NCI-H2081 treated with DMSO at 0.1 percent for 48 hours (cell line): ENCODE measurements around the gene SRGAP2B.
"Not testable (repeated sequence)": the region's sequence is repeated elsewhere in the genome, so short reads cannot be mapped to it uniquely, and the experiment has no call there.

ENCODE experiments used
- DNase-seq: peaks from one replicate; lab custom pipeline; 2025; lab: John Stamatoyannopoulos, UW

SRGAP2B gene

GRCh38 chr1:145095284-145096057 is at the start of gene SRGAP2B, which contains the start of gene FAM72D:
Gene SRGAP2B, minus strand, starts transcription at chr1:145095328. Its CDS starts 2,427 bp downstream, at chr1:145092901.
Gene FAM72D, plus strand, starts transcription at chr1:145095974. Its CDS starts 874 bp downstream, at chr1:145096848.
- not testable (repeated sequence) for DNase-seq

- DNase-seq: not testable (repeated sequence)
Observed at GRCh38 chr1:145144264-145144913, 49.3 kb upstream of the SRGAP2B start.

- not testable (repeated sequence) for DNase-seq
Observed at GRCh38 chr1:145140549-145140948, 45.4 kb upstream of the SRGAP2B start.

GRCh38 chr1:145134476-145134875 is 39.3 kb upstream of the SRGAP2B start:
- not testable (repeated sequence) for DNase-seq

- not testable (repeated sequence) for DNase-seq
Observed at GRCh38 chr1:145128697-145129469, 33.8 kb upstream of the SRGAP2B start.

GRCh38 chr1:145127144-145127543 is 32.0 kb upstream of the SRGAP2B start:
- DNase-seq: not testable (repeated sequence)

GRCh38 chr1:145125112-145125511 is 30.0 kb upstream of the SRGAP2B start:
- not testable (repeated sequence) for DNase-seq

- not testable (repeated sequence) for DNase-seq
Observed at GRCh38 chr1:145123992-145124641, 29.0 kb upstream of the SRGAP2B start.

GRCh38 chr1:145123062-145123395 is 27.9 kb upstream of the SRGAP2B start:
- not testable (repeated sequence) for DNase-seq

GRCh38 chr1:145122344-145123061 is 27.4 kb upstream of the SRGAP2B start:
- DNase-seq: not testable (repeated sequence)

GRCh38 chr1:145119842-145120241 is 24.7 kb upstream of the SRGAP2B start:
- not testable (repeated sequence) for DNase-seq

GRCh38 chr1:145115587-145116493 is 20.7 kb upstream of the SRGAP2B start:
- not testable (repeated sequence) for DNase-seq

GRCh38 chr1:145114560-145115057 is 19.5 kb upstream of the SRGAP2B start:
- not testable (repeated sequence) for DNase-seq

- not testable (repeated sequence) for DNase-seq
Observed at GRCh38 chr1:145112703-145113102, 17.6 kb upstream of the SRGAP2B start.

- not testable (repeated sequence) for DNase-seq
Observed at GRCh38 chr1:145111674-145112073, 16.5 kb upstream of the SRGAP2B start.

- not testable (repeated sequence) for DNase-seq
Observed at GRCh38 chr1:145103294-145103693, 8.2 kb upstream of the SRGAP2B start.

GRCh38 chr1:145101725-145102124 is 6.6 kb upstream of the SRGAP2B start:
- not testable (repeated sequence) for DNase-seq

- DNase-seq: not testable (repeated sequence)
Observed at GRCh38 chr1:145094655-145095211, 395 bp downstream of the SRGAP2B start.

GRCh38 chr1:145093517-145094149 is 1.5 kb downstream of the SRGAP2B start:
- DNase-seq: not testable (repeated sequence)
